ENCODE data around the gene RGPD3. TPM values are rescaled to one million over a fixed set of nuclear protein-coding genes. Genes with fewer than 3 reads are reported as not detected.
"Not testable (repeated sequence)": the region's sequence is repeated elsewhere in the genome, so short reads cannot be mapped to it uniquely, and the experiment has no call there.

RGPD3 gene
- total RNA-seq, 1 donor from 2014 or later = 0.16 TPM

GRCh38 chr2:106461882-106462281 is 6.3 kb downstream of the RGPD3 start:
- not testable (repeated sequence) for H3K36me3 Mint-ChIP-seq (ENCODE audit: low read depth); H3K27ac Mint-ChIP-seq; H3K4me3 Mint-ChIP-seq; H3K27me3 Mint-ChIP-seq (ENCODE audit: insufficient read depth); DNase-seq (ENCODE audit: low spot score); H3K4me1 Mint-ChIP-seq (ENCODE audit: low read depth); H3K9me3 Mint-ChIP-seq
- intact Hi-C loops (cut with micrococcal nuclease) = loop anchor here (5.0 kb wide), 1 partner anchor 80 kb away; no protein-coding TSS in a partner anchor

GRCh38 chr2:106390680-106391079 is 77.5 kb downstream of the RGPD3 start:
- DNase-seq (ENCODE audit: low spot score); H3K4me1 Mint-ChIP-seq (ENCODE audit: low read depth); H3K4me3 Mint-ChIP-seq; H3K27ac Mint-ChIP-seq; H3K27me3 Mint-ChIP-seq (ENCODE audit: insufficient read depth); H3K36me3 Mint-ChIP-seq (ENCODE audit: low read depth); H3K9me3 Mint-ChIP-seq; intact Hi-C loops (cut with micrococcal nuclease): not testable (repeated sequence)

GRCh38 chr2:106388814-106389410 is 79.3 kb downstream of the RGPD3 start:
- H3K4me3 Mint-ChIP-seq; H3K36me3 Mint-ChIP-seq (ENCODE audit: low read depth); H3K9me3 Mint-ChIP-seq; H3K27ac Mint-ChIP-seq; intact Hi-C loops (cut with micrococcal nuclease); H3K27me3 Mint-ChIP-seq (ENCODE audit: insufficient read depth); DNase-seq (ENCODE audit: low spot score); H3K4me1 Mint-ChIP-seq (ENCODE audit: low read depth): not testable (repeated sequence)

- H3K4me3 Mint-ChIP-seq; H3K4me1 Mint-ChIP-seq (ENCODE audit: low read depth); H3K27me3 Mint-ChIP-seq (ENCODE audit: insufficient read depth); H3K27ac Mint-ChIP-seq; H3K9me3 Mint-ChIP-seq; intact Hi-C loops (cut with micrococcal nuclease); H3K36me3 Mint-ChIP-seq (ENCODE audit: low read depth); DNase-seq (ENCODE audit: low spot score): not testable (repeated sequence)
Observed at GRCh38 chr2:106384548-106384947, 83.7 kb downstream of the RGPD3 start.

- H3K9me3 Mint-ChIP-seq; H3K27me3 Mint-ChIP-seq (ENCODE audit: insufficient read depth); H3K4me3 Mint-ChIP-seq; H3K4me1 Mint-ChIP-seq (ENCODE audit: low read depth); DNase-seq (ENCODE audit: low spot score); H3K36me3 Mint-ChIP-seq (ENCODE audit: low read depth); H3K27ac Mint-ChIP-seq; intact Hi-C loops (cut with micrococcal nuclease): not testable (repeated sequence)
Observed at GRCh38 chr2:106381867-106382266, 86.3 kb downstream of the RGPD3 start.

- H3K27ac Mint-ChIP-seq; DNase-seq (ENCODE audit: low spot score); intact Hi-C loops (cut with micrococcal nuclease); H3K36me3 Mint-ChIP-seq (ENCODE audit: low read depth); H3K27me3 Mint-ChIP-seq (ENCODE audit: insufficient read depth); H3K4me1 Mint-ChIP-seq (ENCODE audit: low read depth); H3K4me3 Mint-ChIP-seq; H3K9me3 Mint-ChIP-seq: not testable (repeated sequence)
Observed at GRCh38 chr2:106379567-106379966, 88.6 kb downstream of the RGPD3 start.

GRCh38 chr2:106369182-106369581 is 99.0 kb downstream of the RGPD3 start:
- H3K27ac Mint-ChIP-seq; H3K9me3 Mint-ChIP-seq; H3K27me3 Mint-ChIP-seq (ENCODE audit: insufficient read depth); H3K4me1 Mint-ChIP-seq (ENCODE audit: low read depth); H3K36me3 Mint-ChIP-seq (ENCODE audit: low read depth); H3K4me3 Mint-ChIP-seq; intact Hi-C loops (cut with micrococcal nuclease); DNase-seq (ENCODE audit: low spot score): not testable (repeated sequence)

- H3K27me3 Mint-ChIP-seq (ENCODE audit: insufficient read depth) = peaks cover 10% of the 10 kb centered on the region
- no peak overlapping the region for H3K4me3 Mint-ChIP-seq
- no peak overlapping the region for H3K27ac Mint-ChIP-seq
- no peaks in the 10 kb centered on the region for H3K36me3 Mint-ChIP-seq (ENCODE audit: low read depth)
- no peak for DNase-seq (ENCODE audit: low spot score)
- intact Hi-C loops (cut with micrococcal nuclease) = no loop called here
- H3K9me3 Mint-ChIP-seq = no peaks in the 10 kb centered on the region
- H3K4me1 Mint-ChIP-seq (ENCODE audit: low read depth) = no peaks in the 10 kb centered on the region
Observed at GRCh38 chr2:106366204-106366885, 101.9 kb downstream of the RGPD3 start.

- DNase-seq (ENCODE audit: low spot score) = no peak
- H3K9me3 Mint-ChIP-seq = no peaks in the 10 kb centered on the region
- intact Hi-C loops (cut with micrococcal nuclease) = no loop called here
- peaks cover 16% of the 10 kb centered on the region for H3K27me3 Mint-ChIP-seq (ENCODE audit: insufficient read depth)
- no peak overlapping the region for H3K4me3 Mint-ChIP-seq
- H3K36me3 Mint-ChIP-seq (ENCODE audit: low read depth) = no peaks in the 10 kb centered on the region
- no peak overlapping the region for H3K27ac Mint-ChIP-seq
- no peaks in the 10 kb centered on the region for H3K4me1 Mint-ChIP-seq (ENCODE audit: low read depth)
Observed at GRCh38 chr2:106363791-106364190, 104.4 kb downstream of the RGPD3 start.

GRCh38 chr2:106362789-106363188 is 105.4 kb downstream of the RGPD3 start:
- Mint-ChIP-seq H3K4me3 (no peak overlapping the region), H3K4me1 (ENCODE audit: low read depth) (no peaks in the 10 kb centered on the region), H3K27ac (no peak overlapping the region), H3K27me3 (ENCODE audit: insufficient read depth) (peaks cover 18% of the 10 kb centered on the region), H3K36me3 (ENCODE audit: low read depth) (no peaks in the 10 kb centered on the region), H3K9me3 (no peaks in the 10 kb centered on the region)
- no peak for DNase-seq (ENCODE audit: low spot score)
- intact Hi-C loops (cut with micrococcal nuclease) = no loop called here

GRCh38 chr2:106359512-106359911 is 108.7 kb downstream of the RGPD3 start:
- peaks cover 18% of the 10 kb centered on the region for H3K27me3 Mint-ChIP-seq (ENCODE audit: insufficient read depth)
- no peaks in the 10 kb centered on the region for H3K9me3 Mint-ChIP-seq
- intact Hi-C loops (cut with micrococcal nuclease) = no loop called here
- no peak overlapping the region for H3K4me3 Mint-ChIP-seq
- no peak overlapping the region for H3K27ac Mint-ChIP-seq
- no peak for DNase-seq (ENCODE audit: low spot score)
- H3K36me3 Mint-ChIP-seq (ENCODE audit: low read depth) = no peaks in the 10 kb centered on the region
- H3K4me1 Mint-ChIP-seq (ENCODE audit: low read depth) = no peaks in the 10 kb centered on the region

GRCh38 chr2:106358521-106358920 is 109.7 kb downstream of the RGPD3 start:
- Mint-ChIP-seq H3K27me3 (ENCODE audit: insufficient read depth) (peaks cover 22% of the 10 kb centered on the region), H3K4me1 (ENCODE audit: low read depth) (no peaks in the 10 kb centered on the region), H3K9me3 (no peaks in the 10 kb centered on the region), H3K4me3 (no peak overlapping the region), H3K36me3 (ENCODE audit: low read depth) (no peaks in the 10 kb centered on the region), H3K27ac (no peak overlapping the region)
- intact Hi-C loops (cut with micrococcal nuclease) = no loop called here
- DNase-seq (ENCODE audit: low spot score) = no peak

GRCh38 chr2:106358081-106358480 is 110.1 kb downstream of the RGPD3 start:
- Mint-ChIP-seq H3K4me1 (ENCODE audit: low read depth) (no peaks in the 10 kb centered on the region), H3K9me3 (no peaks in the 10 kb centered on the region), H3K27ac (no peak overlapping the region), H3K36me3 (ENCODE audit: low read depth) (no peaks in the 10 kb centered on the region), H3K4me3 (no peak overlapping the region), H3K27me3 (ENCODE audit: insufficient read depth) (peaks cover 20% of the 10 kb centered on the region)
- intact Hi-C loops (cut with micrococcal nuclease) = no loop called here
- DNase-seq (ENCODE audit: low spot score) = no peak

GRCh38 chr2:106356291-106356690 is 111.9 kb downstream of the RGPD3 start:
- no peak overlapping the region for H3K27ac Mint-ChIP-seq
- H3K9me3 Mint-ChIP-seq = no peaks in the 10 kb centered on the region
- intact Hi-C loops (cut with micrococcal nuclease) = no loop called here
- DNase-seq (ENCODE audit: low spot score) = no peak
- no peak overlapping the region for H3K4me3 Mint-ChIP-seq
- peaks cover 12% of the 10 kb centered on the region for H3K27me3 Mint-ChIP-seq (ENCODE audit: insufficient read depth)
- H3K4me1 Mint-ChIP-seq (ENCODE audit: low read depth) = no peaks in the 10 kb centered on the region
- H3K36me3 Mint-ChIP-seq (ENCODE audit: low read depth) = no peaks in the 10 kb centered on the region
